ENCODE data around the gene RAB1A. TPM values are rescaled to one million over a fixed set of nuclear protein-coding genes. Genes with fewer than 3 reads are reported as not detected.
"Not testable (repeated sequence)": the region's sequence is repeated elsewhere in the genome, so short reads cannot be mapped to it uniquely, and the experiment has no call there.

RAB1A gene
- total and polyA plus RNA-seq, 2 donors from 2014 or later = 166 to 194 TPM

- Histone ChIP-seq H3K4me3 (ENCODE audit: low read length in 3 of 3) (no peak overlapping the region), H3K27me3 (ENCODE audit: control insufficient read depth, insufficient read depth, low read length) (no peaks in the 10 kb centered on the region), H3K9me3 (ENCODE audit: control insufficient read depth in 2 of 3, insufficient read depth in 1 of 3, low read length in 3 of 3) (no peaks in the 10 kb centered on the region), H3K4me1 (ENCODE audit: control insufficient read depth in 2 of 3, insufficient read depth in 2 of 3, low read depth in 1 of 3, low read length in 3 of 3) (peaks cover 0 to 7% (median 0%) of the 10 kb centered on the region in 3 donors), H3K27ac (ENCODE audit: low read depth in 2 of 2, low read length in 2 of 2) (no peak overlapping the region), H3K36me3 (ENCODE audit: control insufficient read depth in 2 of 3, insufficient read depth in 3 of 3, low read length in 3 of 3) (no peaks in the 10 kb centered on the region), H3K9ac (ENCODE audit: low read length in 3 of 3) (no peak overlapping the region)
- no peak for FAIRE-seq
- TF ChIP-seq CTCF (IDR thresholded peaks at IDR 0.05; ENCODE audit: borderline replicate concordance, extremely low read depth, insufficient read depth) = no peak
- DNase-seq = no peak
- intact Hi-C loops (cut with DNase I) = no loop called here
These were observed 4.3 kb upstream of the RAB1A start for GRCh38 chr2:65134158-65134557.

GRCh38 chr2:65133626-65134025 lies 3.7 kb upstream of the RAB1A start:
- Histone ChIP-seq H3K27me3 (ENCODE audit: control insufficient read depth, insufficient read depth, low read length) (no peaks in the 10 kb centered on the region), H3K27ac (ENCODE audit: low read depth in 2 of 2, low read length in 2 of 2) (no peak overlapping the region), H3K36me3 (ENCODE audit: control insufficient read depth in 2 of 3, insufficient read depth in 3 of 3, low read length in 3 of 3) (no peaks in the 10 kb centered on the region), H3K4me1 (ENCODE audit: control insufficient read depth in 2 of 3, insufficient read depth in 2 of 3, low read depth in 1 of 3, low read length in 3 of 3) (peaks cover 0 to 8% (median 0%) of the 10 kb centered on the region in 3 donors), H3K4me3 (ENCODE audit: low read length in 3 of 3) (no peak overlapping the region), H3K9me3 (ENCODE audit: control insufficient read depth in 2 of 3, insufficient read depth in 1 of 3, low read length in 3 of 3) (no peaks in the 10 kb centered on the region), H3K9ac (ENCODE audit: low read length in 3 of 3) (no peak overlapping the region)
- no peak for TF ChIP-seq CTCF (IDR thresholded peaks at IDR 0.05; ENCODE audit: borderline replicate concordance, extremely low read depth, insufficient read depth)
- intact Hi-C loops (cut with DNase I) = no loop called here
- no peak for FAIRE-seq
- DNase-seq = no peak

DNA sequence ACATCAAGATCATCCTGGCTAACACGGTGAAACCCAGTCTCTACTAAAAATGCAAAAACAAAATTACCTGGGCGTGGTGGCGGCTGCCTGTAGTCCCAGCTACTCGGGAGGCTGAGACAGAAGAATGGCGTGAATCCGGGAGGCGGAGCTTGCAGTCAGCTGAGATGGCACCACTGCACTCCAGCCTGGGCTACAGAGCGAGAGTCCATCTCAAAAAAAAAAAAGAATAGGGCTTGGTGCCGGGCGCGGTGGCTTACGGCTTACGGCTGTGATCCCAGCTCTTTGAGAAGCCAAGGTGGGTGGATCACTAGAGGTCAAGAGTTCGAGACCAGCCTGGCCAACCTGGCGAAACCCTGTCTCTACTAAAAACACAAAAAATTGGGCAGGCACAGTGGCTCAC lies 3.0 kb upstream of the RAB1A start:
- H3K4me3 ChIP-seq (ENCODE audit: low read length in 3 of 3); H3K27ac ChIP-seq (ENCODE audit: low read depth in 2 of 2, low read length in 2 of 2); H3K27me3 ChIP-seq (ENCODE audit: control insufficient read depth, insufficient read depth, low read length); FAIRE-seq; DNase-seq; H3K9me3 ChIP-seq (ENCODE audit: control insufficient read depth in 2 of 3, insufficient read depth in 1 of 3, low read length in 3 of 3); intact Hi-C loops (cut with DNase I); H3K9ac ChIP-seq (ENCODE audit: low read length in 3 of 3); H3K36me3 ChIP-seq (ENCODE audit: control insufficient read depth in 2 of 3, insufficient read depth in 3 of 3, low read length in 3 of 3): not testable (repeated sequence)
- peaks cover 0 to 15% (median 0%) of the 10 kb centered on the region in 3 donors for H3K4me1 ChIP-seq (ENCODE audit: control insufficient read depth in 2 of 3, insufficient read depth in 2 of 3, low read depth in 1 of 3, low read length in 3 of 3)

GRCh38 chr2:65130664-65131175 lies 814 bp upstream of the RAB1A start:
- peak overlapping the region; percentile 73 to 86 (median 78) for H3K4me3 ChIP-seq (ENCODE audit: low read length in 3 of 3)
- TF ChIP-seq CTCF (IDR thresholded peaks at IDR 0.05; ENCODE audit: borderline replicate concordance, extremely low read depth, insufficient read depth) = no peak
- H3K27me3 ChIP-seq (ENCODE audit: control insufficient read depth, insufficient read depth, low read length) = no peaks in the 10 kb centered on the region
- DNase-seq (no peak), FAIRE-seq (no peak)
- H3K27ac ChIP-seq (ENCODE audit: low read depth in 2 of 2, low read length in 2 of 2) = peak overlapping the region; percentile 79 to 95
- peak overlapping the region; percentile 68 to 79 (median 72) for H3K9ac ChIP-seq (ENCODE audit: low read length in 3 of 3)
- H3K9me3 ChIP-seq (ENCODE audit: control insufficient read depth in 2 of 3, insufficient read depth in 1 of 3, low read length in 3 of 3) = no peaks in the 10 kb centered on the region
- intact Hi-C loops (cut with DNase I) = no loop called here
- H3K4me1 ChIP-seq (ENCODE audit: control insufficient read depth in 2 of 3, insufficient read depth in 2 of 3, low read depth in 1 of 3, low read length in 3 of 3) = peaks cover 0 to 22% (median 0%) of the 10 kb centered on the region in 3 donors
- no peaks in the 10 kb centered on the region for H3K36me3 ChIP-seq (ENCODE audit: control insufficient read depth in 2 of 3, insufficient read depth in 3 of 3, low read length in 3 of 3)
